Renal pelvis (tissue), 4 donors: ENCODE measurements around the gene NAGA. TPM values are rescaled to one million over a fixed set of nuclear protein-coding genes. Genes with fewer than 3 reads are reported as not detected.

Source experiments
- DNase-seq: peaks from one replicate; pipeline ENCODE4 v3.0.0-alpha.2; 2013
- polyA plus RNA-seq, 3 donors: library from polyadenylated mRNA; unstranded; fragments of 120-200 nt; gene quantifications; one replicate each; pipeline ENCODE4 v1.2.1, GENCODE V29; 2013; ENCODE audit not compliant: insufficient read length in 3 of 3

NAGA gene
- polyA plus RNA-seq, 3 donors = 26.2 to 28.8 (median 27.1) TPM

DNA sequence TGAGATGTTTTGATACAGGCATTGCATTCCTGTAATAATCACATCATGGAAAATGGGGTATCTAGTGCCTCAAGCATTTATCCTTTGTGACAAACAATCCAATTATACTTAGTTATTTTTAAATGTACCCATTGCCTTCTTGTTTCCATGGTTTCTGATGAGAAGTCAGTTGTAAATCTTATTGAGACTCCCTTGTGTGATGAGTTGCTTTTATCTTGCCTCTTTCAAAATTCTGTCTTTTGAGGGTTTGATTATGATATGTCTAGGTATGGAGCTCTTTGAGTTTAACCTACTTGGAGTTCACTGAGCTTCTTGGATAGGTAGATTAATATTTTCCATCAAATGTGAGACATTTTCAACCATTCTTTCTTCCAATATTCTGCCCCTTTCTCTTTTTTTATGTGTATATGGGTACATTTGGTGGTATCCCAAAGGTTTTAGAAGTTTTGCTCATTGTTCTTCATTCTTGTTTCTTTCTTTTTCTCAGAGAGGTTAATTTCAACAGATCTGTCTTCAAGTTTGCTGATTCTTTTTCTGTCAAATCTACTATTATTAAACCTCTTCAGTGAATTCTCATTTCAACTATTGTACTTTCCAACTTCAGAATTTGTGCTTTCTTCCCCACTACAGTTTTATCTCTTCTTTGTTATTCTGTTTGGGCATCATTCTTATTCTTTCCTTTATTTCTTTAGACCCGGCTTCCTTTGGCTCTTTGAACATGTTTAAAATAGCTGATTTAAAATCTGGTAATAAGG lies 13.7 kb downstream of the NAGA start:
- DNase-seq = no peak

DNA sequence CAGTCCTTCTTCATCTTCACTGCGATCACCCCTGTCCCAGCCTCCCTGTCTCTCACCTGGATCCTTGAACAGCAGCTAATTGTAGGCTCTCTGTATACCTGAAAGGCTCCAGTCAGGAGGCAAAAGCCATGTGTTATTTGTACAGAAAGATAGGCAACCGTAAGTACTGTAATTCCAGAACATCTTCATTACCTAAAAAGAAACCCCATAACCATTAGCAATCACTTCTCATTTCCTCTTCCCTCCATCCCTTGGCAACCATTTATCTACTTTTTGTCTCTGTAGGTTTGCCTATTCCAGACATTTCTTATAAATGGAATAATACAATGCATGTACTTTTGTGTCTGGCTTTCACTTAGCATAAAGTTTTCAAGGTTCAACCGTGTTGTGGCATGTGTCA lies 17.8 kb downstream of the NAGA start:
- DNase-seq = no peak

DNA sequence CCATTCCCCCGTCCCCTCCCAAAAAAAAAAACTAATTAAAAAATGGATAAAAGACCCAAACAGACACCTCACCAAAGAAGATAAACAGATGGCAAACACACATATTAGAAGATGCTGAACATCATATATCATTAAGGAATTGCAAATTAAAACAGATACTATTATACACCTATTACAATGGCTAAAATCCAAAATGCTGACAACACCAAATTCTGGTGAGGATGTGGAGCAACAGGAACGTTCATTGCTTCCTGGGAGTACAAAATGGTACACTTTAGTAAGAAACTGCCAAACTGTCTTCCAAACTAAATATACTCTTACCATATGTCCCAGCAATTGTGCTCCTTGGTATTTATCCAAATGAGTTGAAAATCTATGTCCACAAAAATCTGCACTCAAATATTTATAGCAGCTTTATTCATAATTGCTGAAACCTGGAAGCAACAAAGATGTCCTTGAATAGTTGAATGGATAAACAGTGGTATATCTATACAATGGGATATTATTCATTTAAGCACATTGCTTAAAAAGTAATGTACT lies 19.9 kb downstream of the NAGA start:
- no peak for DNase-seq

DNA sequence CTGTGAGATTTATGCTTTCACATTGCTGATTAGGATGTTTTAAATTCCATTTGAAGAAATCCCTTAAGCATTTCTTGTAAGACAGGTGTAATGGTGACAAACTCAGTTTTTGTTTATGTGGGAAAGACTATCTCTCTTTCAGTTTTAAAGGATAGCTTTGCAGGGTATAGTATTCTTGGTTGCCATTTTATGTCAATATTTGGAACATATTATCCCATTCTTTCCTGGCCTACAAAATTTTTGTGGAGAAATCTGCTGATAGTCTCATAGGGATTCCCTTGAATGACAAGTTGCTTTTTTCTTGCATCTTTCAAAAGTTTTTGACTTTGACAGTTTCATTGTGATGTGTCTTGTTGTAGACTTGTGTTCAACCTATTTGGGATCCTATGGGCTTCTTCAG lies 28.8 kb downstream of the NAGA start:
- DNase-seq = no peak

- no peak for DNase-seq
Measured at GRCh38 chr22:42039271-42039670, 31.3 kb downstream of the NAGA start.

DNA sequence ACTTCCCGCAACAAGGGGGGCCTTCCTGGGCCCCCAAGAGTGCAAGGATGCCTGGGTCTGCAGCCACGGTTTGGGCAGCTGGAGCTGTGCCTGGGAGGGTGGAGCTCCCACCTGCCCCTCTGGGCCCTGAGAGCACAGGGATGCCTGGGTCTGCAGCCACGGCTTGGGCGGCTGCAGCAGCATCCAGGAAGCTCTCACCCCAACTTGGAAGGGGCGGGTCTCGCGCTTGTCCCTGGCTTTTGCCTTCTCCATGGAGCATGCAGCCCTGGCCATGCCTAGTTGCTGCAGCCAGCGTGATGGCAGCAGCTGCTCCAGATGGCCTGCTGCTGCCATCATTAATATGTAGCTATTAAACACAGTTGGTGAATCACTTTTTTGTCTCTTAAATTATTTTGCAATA lies 35.4 kb downstream of the NAGA start:
- no peak for DNase-seq

- DNase-seq = no peak
Measured at GRCh38 chr22:42033263-42034181, 37.1 kb downstream of the NAGA start.

- DNase-seq = no peak
Measured at GRCh38 chr22:42026705-42027104, 43.9 kb downstream of the NAGA start.

DNA sequence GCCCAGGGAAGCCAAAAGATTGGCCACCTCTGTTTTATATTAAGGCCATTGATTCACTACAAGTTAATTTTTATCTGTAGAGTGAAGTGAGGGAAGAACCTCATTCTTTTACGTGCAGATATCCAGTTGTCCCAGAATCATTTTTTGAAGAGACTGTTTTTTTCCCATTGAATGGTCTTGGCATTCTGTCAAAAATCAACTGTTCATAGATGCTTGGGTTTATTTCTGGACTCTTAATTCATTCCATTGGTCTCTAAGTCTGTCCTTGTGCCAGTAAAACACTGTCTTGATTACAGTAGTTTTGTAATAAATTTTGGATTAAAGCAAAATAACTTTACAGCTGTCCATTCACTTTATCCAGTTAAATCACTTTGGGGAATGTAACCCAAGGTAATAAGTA lies 45.2 kb downstream of the NAGA start:
- no peak for DNase-seq

DNA sequence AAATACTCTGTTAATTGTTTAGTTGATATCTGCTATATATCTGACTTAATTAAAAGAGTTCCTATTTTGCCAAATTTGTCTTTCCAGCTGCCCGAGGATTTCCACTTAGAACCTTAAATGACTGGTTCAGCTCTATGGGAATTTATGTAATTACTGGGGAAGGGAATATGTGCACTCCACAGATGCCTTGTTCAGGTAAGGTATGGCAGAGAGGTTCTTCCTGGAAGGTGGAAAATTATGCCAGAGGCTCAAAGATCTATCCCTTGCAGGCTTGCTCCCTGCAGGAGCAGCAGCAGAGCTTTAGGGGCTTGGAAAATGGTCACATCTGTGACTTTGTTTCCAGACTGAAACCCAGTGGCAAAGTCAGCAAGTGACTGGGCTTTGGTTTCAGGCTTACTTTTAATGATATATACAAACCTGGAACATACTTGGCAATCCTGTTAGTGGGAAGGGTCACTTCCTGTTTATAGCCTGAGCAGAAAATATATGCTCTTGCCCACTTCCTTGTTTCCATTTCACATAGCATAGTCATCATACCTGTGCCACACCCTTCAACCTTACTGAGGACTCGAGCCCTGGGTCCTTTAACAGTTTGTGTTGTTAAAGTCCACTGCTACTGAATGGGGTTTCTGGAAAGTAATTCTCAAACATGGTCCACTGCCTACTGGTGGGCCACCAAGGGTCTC lies 48.3 kb downstream of the NAGA start:
- no peak for DNase-seq

DNA sequence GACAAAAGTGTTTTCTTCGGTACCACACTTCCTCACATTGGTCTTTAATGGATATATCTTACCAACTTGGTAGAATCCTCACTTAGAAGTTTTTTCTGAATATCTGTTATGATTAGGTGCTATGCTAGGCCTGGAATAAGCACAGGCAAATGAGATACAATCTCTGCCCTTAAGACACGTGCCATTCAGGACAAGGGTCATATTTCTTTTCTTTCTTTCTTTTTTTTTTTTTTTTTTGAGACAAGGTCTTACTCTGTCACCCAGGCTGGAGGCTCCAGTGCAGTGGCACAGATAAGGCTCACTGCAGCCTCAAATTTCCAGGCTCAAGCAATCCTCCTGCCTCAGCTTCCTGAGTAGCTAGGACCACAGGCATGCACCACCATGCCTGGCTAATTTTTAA lies 49.0 kb downstream of the NAGA start:
- DNase-seq = no peak

DNA sequence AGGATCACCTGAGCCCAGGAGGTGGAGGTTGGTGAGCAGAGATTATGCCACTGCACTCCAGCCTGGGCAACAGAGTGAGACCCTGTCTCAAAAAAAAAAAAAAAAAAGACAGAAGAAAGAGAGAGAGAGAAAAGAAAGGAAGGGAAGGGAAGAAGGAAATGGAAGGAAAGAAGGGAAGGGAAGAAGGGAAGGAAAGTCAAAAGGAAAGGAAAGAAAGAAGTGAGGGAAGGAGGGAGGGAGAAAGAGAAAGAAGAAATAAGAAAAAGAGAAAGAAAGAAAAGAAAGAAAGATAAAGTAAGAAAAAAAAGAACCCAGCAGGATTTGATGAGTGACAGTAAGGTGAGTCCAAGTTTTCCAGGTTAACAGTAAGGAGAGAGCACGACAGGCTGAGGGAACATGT lies 52.4 kb downstream of the NAGA start:
- DNase-seq = no peak

DNA sequence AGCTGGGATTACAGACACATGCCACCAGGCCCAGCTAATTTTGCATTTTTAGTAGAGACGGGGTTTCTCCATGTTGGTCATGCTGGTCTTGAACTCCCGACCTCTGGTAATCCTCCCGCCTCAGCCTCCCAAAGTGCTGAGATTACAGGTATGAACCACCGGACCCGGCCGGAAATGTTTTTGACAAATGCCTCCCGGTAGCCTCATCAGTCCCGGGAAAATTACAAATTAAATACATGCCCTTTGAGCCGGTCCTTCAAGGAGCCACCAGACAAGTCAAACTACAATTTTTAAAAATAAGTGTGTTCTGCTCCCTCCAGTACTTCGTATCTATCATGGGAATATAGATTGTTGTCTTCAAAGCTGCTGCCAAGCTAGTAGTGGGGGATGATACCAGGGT lies 54.5 kb downstream of the NAGA start:
- DNase-seq = no peak

DNA sequence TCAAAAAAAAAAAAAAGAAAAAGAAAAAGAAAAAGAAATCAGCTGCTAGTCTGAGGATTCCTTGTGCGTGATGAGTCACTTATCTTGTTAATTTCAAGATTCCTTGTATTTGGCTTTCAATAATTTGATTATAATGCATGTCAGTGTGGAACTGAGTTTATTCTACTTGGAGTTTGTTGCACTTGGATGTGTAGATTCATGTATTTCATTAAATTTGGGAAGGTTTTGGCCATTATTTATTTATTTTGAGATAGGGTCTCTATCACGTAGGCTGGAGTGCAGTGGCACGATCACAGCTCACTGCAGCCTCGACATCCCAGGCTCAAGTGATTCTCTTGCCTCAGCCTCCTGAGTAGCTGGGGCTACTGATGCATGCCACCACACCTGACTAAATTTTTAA lies 57.2 kb downstream of the NAGA start:
- DNase-seq = no peak

DNA sequence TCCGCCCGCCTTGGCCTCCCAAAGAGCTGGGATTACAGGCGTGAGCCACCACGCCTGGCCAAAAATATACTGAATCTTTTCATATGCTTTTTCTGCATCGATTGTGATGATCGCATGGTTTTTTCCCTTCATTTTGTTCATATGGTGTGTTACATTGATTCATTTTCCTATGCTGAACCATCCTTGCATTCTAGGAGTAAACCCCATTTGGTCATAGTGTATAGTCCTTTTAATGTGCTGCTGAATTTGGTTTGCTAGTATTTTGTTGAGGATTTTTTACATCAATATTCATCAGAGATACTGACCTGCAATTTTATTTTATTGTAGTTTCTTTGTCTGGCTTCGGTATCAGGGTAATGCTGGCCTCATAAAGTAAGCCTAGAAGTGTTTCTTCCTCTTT lies 59.8 kb downstream of the NAGA start:
- no peak for DNase-seq

Other genes starting within 250 kb of the NAGA start
- 100 to 1,000 TPM; 100 to 116 (median 109) TPM for gene SREBF2, start 237.7 kb downstream of the NAGA start, polyA plus RNA-seq
- gene SHISA8, start 155.7 kb downstream of the NAGA start, polyA plus RNA-seq = 1 to 10 TPM in 2 of 3 donors, under 1 TPM in 1; 0.43 to 1.6 (median 1.4) TPM
- gene TNFRSF13C, start 144.0 kb downstream of the NAGA start, polyA plus RNA-seq = 1 to 10 TPM; 1.4 to 3.9 (median 2.7) TPM
- gene CENPM, start 123.7 kb downstream of the NAGA start, polyA plus RNA-seq = 10 to 100 TPM; 13.8 to 18.5 (median 18.2) TPM
- 1 to 10 TPM; 5.0 to 8.0 (median 7.5) TPM for gene SEPTIN3, start 101.4 kb downstream of the NAGA start, polyA plus RNA-seq
- 1 to 10 TPM; 2.8 to 7.7 (median 7.7) TPM for gene WBP2NL, start 72.0 kb downstream of the NAGA start, polyA plus RNA-seq
- gene PHETA2, start 3.4 kb upstream of the NAGA start, polyA plus RNA-seq = 10 to 100 TPM in 2 of 3 donors, 1 to 10 TPM in 1; 8.8 to 14.0 (median 12.3) TPM
- 100 to 1,000 TPM in 2 of 3 donors, 10 to 100 TPM in 1; 83.4 to 108 (median 102) TPM for gene SMDT1, start 8.9 kb upstream of the NAGA start, polyA plus RNA-seq
- gene NDUFA6, start 20.0 kb upstream of the NAGA start, polyA plus RNA-seq = 100 to 1,000 TPM; 102 to 118 (median 103) TPM
- 1 to 10 TPM; 3.3 to 8.5 (median 7.2) TPM for gene CYP2D6, start 60.0 kb upstream of the NAGA start, polyA plus RNA-seq
- gene TCF20, start 199.8 kb upstream of the NAGA start, polyA plus RNA-seq = 10 to 100 TPM; 28.7 to 29.5 (median 29.2) TPM